Esophagus (tissue), 2 donors: ENCODE results near the gene SLC6A8. TPM values are rescaled to one million over a fixed set of nuclear protein-coding genes. Genes with fewer than 3 reads are reported as not detected.
"Not testable (repeated sequence)": the region's sequence is repeated elsewhere in the genome, so short reads cannot be mapped to it uniquely, and the experiment has no call there.

Source experiments
- H3K27ac ChIP-seq, 2 donors: one replicate each; pipeline ENCODE4 v1.5.1; 2013; ENCODE audit warnings: low read depth in 2 of 2, mild to moderate bottlenecking in 2 of 2, inconsistent platforms in 1 of 2, low read length in 1 of 2, moderate library complexity in 1 of 2
- H3K27me3 ChIP-seq, 2 donors: one replicate each; pipeline ENCODE4 v1.6.1; 2013; ENCODE audit warnings: low read length in 2 of 2, control low read depth in 1 of 2, mild to moderate bottlenecking in 1 of 2; ENCODE audit not compliant: insufficient read depth in 2 of 2, control insufficient read depth in 1 of 2
- H3K36me3 ChIP-seq, 2 donors: one replicate each; pipeline ENCODE4 v1.6.1; 2013; ENCODE audit warnings: low read length in 1 of 2; ENCODE audit not compliant: control insufficient read depth in 2 of 2, insufficient read depth in 2 of 2
- H3K4me1 ChIP-seq, 2 donors: one replicate each; pipeline ENCODE4 v1.6.1; 2013; ENCODE audit warnings: low read length in 1 of 2; ENCODE audit not compliant: control insufficient read depth in 2 of 2, insufficient read depth in 2 of 2
- H3K4me3 ChIP-seq, 2 donors: one replicate each; pipeline ENCODE4 v1.5.1; 2013; ENCODE audit warnings: low read length in 2 of 2, mild to moderate bottlenecking in 2 of 2, low read depth in 1 of 2, moderate library complexity in 1 of 2
- H3K9me3 ChIP-seq, 2 donors: one replicate each; pipeline ENCODE4 v1.6.1; 2013; ENCODE audit warnings: mild to moderate bottlenecking in 2 of 2, low read depth in 1 of 2, low read length in 1 of 2, moderate library complexity in 1 of 2; ENCODE audit not compliant: control insufficient read depth in 2 of 2, insufficient read depth in 1 of 2
- WGBS, 2 donors: extraction: QIAGEN DNeasy Blood & Tissue Kit; methylation state at CpG; one replicate each; pipeline ENCODE4 v1.1.7; 2013; 5-methylcytosine and 5-hydroxymethylcytosine counted together
- polyA plus RNA-seq, 2 donors: library from polyadenylated mRNA; stranded (reverse); fragments of 200-250 nt; gene quantifications; one replicate each; pipeline ENCODE4 v1.2.3, GENCODE V29; 2013
- donor health status: healthy with polysubstance abuse.
- donor health status: Bipolar disorder and iron deficiency.

Gene SLC6A8
- polyA plus RNA-seq, 2 donors = 33.0 to 41.4 TPM

DNA sequence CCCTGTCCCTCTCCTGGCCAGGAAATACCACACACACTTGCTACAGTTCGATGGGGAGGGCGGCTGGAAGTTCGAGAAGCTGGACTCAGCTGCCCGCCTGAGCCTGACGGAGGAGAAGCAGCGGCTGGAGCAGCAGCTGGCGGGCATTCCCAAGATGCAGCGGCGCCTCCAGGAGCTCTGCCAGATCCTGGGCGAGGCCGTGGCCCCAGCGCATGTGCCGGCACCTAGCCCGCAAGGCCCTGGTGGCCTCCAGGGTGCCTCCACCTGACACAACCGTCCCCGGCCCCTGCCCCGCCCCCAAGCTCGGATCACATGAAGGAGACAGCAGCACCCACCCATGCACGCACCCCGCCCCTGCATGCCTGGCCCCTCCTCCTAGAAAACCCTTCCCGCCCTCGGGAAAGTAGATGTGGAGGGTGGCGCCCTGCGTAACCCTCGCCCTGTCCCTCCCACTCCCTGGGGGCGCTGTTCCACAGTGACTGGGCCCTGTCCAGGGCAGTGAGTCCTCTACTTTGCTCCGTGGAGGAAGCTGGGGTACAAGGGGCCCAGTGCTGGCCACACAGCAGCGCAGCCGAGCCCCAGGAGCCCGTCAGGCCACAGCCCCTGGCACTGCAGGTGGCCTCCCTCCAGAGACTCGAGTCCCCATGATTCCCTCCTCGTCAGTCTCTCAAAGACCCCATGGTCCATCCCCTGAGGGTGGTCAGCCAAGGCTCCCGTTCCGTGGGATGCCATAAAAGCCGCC, 55.9 kb downstream of the SLC6A8 start:
- H3K4me1 ChIP-seq, H3K36me3 ChIP-seq, H3K4me3 ChIP-seq, H3K9me3 ChIP-seq, H3K27me3 ChIP-seq: not testable (repeated sequence)
- WGBS, 2 donors = 30 to 50% methylated on average over 18 to 30 of the region's 35 CpGs
- peak overlapping the region in 1 of 2 donors; percentile 14 for H3K27ac ChIP-seq

DNA sequence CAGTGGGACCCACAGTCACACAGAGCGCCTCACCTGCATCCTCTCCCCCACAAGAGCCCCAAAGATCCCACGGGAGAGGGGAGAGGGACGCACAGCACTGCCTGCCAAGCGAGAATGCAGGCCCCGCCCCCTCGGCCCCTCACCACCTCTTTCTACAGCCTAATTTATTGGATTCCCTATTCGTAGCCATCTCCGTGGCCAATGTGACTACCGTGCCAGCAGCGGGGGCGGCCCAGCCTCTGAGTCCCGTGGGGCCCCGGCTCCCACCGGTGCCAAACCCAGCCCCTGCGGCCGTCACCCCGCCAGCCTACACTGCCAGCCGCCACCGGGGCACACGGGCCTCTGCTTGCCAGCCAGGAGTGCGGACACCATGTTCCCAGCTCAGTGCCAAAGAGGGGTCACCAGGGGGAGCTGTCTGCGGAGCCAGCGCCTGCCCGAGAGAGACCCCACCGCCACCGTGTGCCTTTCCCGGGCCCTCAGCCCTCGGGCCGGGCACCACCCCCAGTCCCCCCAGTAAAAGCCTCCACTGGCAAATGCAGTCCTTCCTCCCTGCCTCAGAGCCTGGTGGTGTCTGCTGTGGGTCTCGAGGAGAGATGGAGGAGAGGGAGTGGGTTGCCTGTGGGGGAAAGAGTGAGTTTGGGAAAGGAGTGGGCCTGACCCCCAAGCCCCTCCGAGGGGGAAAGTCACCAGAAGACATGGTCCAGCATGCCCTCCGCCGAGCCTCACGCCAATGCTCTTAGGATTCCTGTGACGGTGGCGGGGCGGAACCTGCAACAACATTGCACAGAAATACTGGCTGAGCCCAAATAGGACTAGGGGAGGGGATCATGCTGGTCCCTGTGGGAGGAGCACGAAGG, 56.7 kb downstream of the SLC6A8 start:
- Histone ChIP-seq H3K27ac (peak overlapping the region in 1 of 2 donors; percentile 11), H3K4me1 (peaks cover 0 to 7% of the 10 kb centered on the region in 2 donors), H3K36me3 (no peaks in the 10 kb centered on the region), H3K4me3 (no peak overlapping the region), H3K27me3 (no peaks in the 10 kb centered on the region), H3K9me3 (no peaks in the 10 kb centered on the region)
- 9 to 24% methylated on average over 31 to 38 of the region's 38 CpGs for WGBS, 2 donors

DNA sequence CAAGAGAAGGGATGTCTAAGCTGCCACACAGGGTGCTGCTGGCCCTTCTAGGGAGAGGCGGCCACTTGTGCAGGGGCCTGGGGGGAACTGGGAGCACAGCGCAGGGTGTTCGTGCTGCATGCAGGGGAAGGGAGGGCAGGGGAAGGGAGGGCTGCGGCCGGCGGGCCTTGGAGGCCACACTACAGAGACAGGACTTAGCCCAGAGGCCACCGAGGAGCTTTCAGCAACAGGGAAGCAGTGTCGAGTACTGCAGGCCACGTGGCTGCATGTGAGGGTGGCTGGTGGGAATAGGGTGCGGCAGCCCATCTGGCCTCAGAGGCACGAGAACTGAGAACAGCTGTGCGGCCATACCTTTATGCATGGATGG, 57.3 kb downstream of the SLC6A8 start:
- not testable (repeated sequence) for H3K27ac ChIP-seq, H3K9me3 ChIP-seq, H3K36me3 ChIP-seq, H3K4me3 ChIP-seq, H3K27me3 ChIP-seq, H3K4me1 ChIP-seq
- 35 to 42% methylated on average over 12 of the region's 12 CpGs for WGBS, 2 donors

Other genes starting within 250 kb of the SLC6A8 start
- 1 to 10 TPM; 1.9 to 2.8 TPM for gene TREX2, start 241.9 kb upstream of the SLC6A8 start, polyA plus RNA-seq
- 10 to 100 TPM; 14.7 to 27.1 TPM for gene HAUS7, start 217.3 kb upstream of the SLC6A8 start, polyA plus RNA-seq
- gene BGN, start 192.9 kb upstream of the SLC6A8 start, polyA plus RNA-seq = 10 to 100 TPM; 11.6 to 13.4 TPM
- not detected for gene ATP2B3, start 170.3 kb upstream of the SLC6A8 start, polyA plus RNA-seq
- 10 to 100 TPM; 20.1 to 24.7 TPM for gene CCNQ, start 88.8 kb upstream of the SLC6A8 start, polyA plus RNA-seq
- under 1 TPM; 0.18 to 0.46 TPM for gene DUSP9, start 40.7 kb upstream of the SLC6A8 start, polyA plus RNA-seq
- gene PNCK, start 14.1 kb upstream of the SLC6A8 start, polyA plus RNA-seq = 1 to 10 TPM; 5.0 to 6.4 TPM
- gene BCAP31, start 36.5 kb downstream of the SLC6A8 start, polyA plus RNA-seq = 100 to 1,000 TPM in 1 of 2 donors, 10 to 100 TPM in 1; 98.8 to 185 TPM
- gene ABCD1, start 36.9 kb downstream of the SLC6A8 start, polyA plus RNA-seq = 1 to 10 TPM; 1.8 to 2.9 TPM
- 10 to 100 TPM in 1 of 2 donors, 1 to 10 TPM in 1; 5.1 to 12.4 TPM for gene PLXNB3, start 76.3 kb downstream of the SLC6A8 start, polyA plus RNA-seq
- gene SRPK3, start 93.1 kb downstream of the SLC6A8 start, polyA plus RNA-seq = under 1 TPM; 0.15 to 0.35 TPM
- gene IDH3G, start 106.4 kb downstream of the SLC6A8 start, polyA plus RNA-seq = 10 to 100 TPM; 39.3 to 51.9 TPM
- gene SSR4, start 106.7 kb downstream of the SLC6A8 start, polyA plus RNA-seq = 100 to 1,000 TPM; 308 to 359 TPM
- 1 to 10 TPM; 2.3 to 4.0 TPM for gene PDZD4, start 142.6 kb downstream of the SLC6A8 start, polyA plus RNA-seq
- gene L1CAM, start 198.2 kb downstream of the SLC6A8 start, polyA plus RNA-seq = 1 to 10 TPM in 1 of 2 donors, under 1 TPM in 1; 0.88 to 1.4 TPM
- gene AVPR2, start 216.7 kb downstream of the SLC6A8 start, polyA plus RNA-seq = under 1 TPM; 0.45 to 0.68 TPM
- 10 to 100 TPM; 10.6 to 23.4 TPM for gene ARHGAP4, start 238.3 kb downstream of the SLC6A8 start, polyA plus RNA-seq
- gene NAA10, start 247.1 kb downstream of the SLC6A8 start, polyA plus RNA-seq = 100 to 1,000 TPM in 1 of 2 donors, 10 to 100 TPM in 1; 86.6 to 104 TPM